GM18520 (cell line): Measurements from ENCODE around the gene ALDH1A2.
"Not testable (repeated sequence)": the region's sequence is repeated elsewhere in the genome, so short reads cannot be mapped to it uniquely, and the experiment has no call there.

ENCODE experiments used
- ATAC-seq: cut with Tn5 transposase; IDR thresholded peaks from one replicate; pipeline ENCODE4 v1.9.1; 2021; ENCODE audit not compliant: unreplicated experiment

Gene ALDH1A2

DNA sequence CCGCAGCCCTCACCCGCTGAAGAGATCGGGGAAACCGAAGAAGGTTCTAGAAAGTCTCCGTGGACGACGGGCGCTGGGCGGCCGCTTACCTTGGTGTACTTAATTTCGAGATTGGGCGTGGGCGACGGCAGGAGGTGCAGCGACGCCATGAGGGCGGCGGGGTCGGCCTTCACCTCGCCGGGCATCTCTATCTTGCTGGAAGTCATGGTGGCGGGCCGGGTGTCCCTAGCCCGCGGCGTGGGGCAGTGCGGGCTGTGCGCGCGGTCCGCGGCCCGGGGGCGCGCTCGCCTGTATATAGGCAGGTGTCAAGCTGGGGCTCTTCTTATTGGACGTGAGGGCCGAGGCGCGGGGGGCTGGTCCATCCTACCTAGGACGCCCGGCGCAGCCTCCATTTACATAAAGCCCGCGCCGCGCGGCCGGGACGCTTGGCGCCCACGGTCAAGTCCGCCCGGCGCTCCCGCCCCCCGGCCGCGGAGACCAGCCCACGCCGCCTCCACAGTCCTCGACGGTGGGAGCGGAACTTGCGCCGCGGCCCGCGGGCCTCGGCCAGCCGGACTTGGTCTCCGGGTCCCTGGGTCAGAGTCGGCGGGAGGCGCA lies at the start of gene ALDH1A2:
ALDH1A2 (minus strand) TSS at position 267 of the 597 bp plus-strand sequence; CDS start at position 206, 61 bp downstream.
- ATAC-seq, result no peak

DNA sequence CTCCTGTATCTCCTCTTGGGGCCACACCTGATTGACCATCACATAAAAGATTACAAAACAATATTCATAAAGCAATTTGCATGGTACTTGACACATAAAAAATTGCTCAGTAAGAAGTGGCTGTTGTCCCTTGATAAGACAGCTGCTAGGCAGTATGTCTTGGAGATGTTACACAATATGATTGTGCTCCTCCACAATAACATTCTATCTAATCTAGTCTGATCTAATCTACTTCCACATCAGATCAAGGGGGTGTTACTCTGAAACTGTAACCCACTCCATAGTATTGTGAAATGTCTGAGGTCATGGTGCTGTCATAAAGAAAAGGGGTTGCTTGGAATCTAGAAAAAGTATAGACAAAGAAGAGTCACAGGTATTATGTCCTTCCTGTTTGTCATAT lies 49.3 kb upstream of the ALDH1A2 start:
- ATAC-seq, result no peak

DNA sequence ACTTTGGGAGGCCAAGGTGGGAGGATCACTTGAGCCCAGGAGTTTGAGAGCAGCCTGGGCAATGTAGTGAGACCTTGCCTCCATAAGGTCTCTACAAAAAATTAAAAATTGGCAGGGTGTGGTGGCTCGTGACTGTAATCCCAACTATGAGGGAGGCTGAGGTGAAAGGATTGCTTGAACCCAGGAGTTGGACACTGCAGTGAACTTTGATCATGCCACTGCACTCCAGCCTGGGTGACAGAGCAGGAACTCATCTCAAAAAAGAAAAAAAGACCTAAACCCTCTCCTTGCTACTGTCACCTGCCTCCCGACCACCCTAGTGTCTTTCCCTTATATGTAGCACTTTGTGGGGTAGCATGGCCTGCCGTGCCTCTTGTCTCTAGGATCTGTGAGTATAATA lies 48.9 kb upstream of the ALDH1A2 start:
- no peak for ATAC-seq

DNA sequence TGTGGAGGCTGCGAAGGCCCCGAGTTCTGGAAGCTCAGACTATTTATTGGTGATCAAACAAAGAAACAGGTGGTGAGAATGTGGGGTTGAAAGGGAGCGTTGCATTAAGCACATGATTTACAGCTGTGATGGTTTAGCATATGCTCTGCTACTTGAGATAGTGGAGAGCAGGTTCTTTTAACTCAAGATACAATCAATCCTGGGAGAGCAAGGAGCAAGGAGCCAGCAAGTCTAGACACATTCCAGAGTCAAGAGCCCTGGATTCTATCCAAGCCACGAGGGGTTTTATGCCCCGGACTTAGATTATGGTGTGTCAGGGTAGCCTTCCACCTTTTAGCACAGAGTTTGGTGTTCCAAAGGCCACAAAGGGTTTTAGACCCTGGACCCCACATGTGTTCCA lies 47.8 kb upstream of the ALDH1A2 start:
- not testable (repeated sequence) for ATAC-seq

DNA sequence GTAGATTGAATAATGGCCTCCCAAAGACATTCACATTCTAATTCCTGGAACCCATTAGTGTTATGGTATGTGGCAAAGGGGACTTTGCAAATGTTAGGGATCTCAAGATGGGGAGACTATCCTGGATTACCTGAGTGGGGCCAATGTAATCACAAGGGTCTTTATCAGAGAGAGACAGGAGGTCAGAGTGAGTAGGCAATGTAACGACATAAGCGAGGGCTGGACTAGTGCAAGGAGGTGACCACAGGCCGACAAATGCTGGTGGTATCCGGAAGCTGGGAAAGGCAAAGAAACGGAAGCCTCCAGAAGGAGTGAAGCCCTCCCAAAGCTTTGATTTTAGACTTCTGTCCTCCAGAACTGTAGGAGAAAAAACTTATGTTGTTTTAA lies 46.2 kb upstream of the ALDH1A2 start:
- ATAC-seq, result no peak

DNA sequence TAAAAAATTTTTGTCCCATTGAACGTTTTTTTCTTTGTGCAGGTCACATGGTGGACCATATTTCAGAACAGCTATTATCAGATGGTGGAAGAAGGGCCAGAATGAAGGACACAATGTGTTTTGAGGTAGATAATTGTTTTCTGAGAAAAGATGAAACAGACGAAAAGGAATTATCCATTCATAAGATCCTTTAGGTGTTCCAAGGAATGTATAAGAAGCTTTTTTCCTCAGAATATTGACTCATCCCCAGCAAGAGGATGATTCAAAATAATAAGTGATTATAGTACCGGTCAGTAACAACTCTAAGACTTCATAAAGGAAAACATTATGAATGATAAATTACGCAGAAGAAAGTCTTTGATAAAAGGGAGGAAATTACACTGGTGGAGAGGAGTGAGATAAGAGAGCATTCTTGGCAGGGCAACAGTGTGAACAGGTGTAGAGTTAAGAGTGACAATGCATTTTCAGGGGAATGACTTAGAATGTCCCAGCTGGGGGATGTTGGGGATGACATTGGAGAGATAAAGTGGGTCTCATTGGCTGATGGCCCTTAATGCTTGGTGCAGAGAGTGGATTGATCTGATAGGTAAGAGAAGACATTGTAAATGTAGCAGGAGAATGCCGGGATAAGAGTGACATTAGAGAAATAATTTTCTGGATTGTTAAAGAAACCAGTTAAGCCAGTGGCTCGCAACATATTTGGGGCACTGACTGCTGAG lies 45.6 kb upstream of the ALDH1A2 start:
- ATAC-seq, result no peak

DNA sequence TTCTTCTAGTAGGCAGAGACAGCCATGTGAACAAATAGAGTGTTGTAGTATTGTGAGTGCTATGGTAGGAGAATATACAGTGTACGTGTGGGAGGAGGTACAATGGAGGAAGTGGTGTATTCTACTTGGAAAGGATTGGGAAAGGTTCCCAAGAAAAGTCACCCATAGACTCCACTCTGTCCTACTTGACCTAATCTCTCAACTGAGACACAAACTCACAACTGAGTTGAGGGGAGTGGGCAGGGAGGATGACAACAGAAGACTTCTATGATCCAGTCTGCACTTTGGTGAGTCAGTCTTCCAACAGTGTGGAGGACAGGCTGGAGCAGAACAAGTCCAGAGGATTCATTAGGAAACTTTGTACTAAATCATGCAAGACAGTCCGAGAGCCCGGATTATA lies 43.9 kb upstream of the ALDH1A2 start:
- no peak for ATAC-seq

DNA sequence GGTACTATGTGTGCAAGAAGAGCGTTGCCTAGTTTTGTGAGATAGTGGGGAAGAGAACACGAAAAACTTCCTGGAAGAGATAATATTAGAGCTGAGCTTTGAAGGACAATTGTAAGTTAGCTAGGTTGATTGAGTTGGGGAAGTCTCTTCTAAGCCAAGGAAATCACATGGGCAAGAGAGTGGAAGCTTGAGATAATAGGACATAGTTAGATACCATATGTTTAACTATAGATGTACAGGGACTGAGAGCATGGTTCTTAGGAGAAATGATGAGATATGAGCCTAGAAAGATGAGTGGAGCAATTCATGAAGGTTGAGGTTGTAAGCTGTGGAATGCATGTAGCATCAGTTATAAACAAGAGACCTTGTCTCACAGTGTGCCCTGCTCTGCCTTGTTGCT lies 42.6 kb upstream of the ALDH1A2 start:
- no peak for ATAC-seq

DNA sequence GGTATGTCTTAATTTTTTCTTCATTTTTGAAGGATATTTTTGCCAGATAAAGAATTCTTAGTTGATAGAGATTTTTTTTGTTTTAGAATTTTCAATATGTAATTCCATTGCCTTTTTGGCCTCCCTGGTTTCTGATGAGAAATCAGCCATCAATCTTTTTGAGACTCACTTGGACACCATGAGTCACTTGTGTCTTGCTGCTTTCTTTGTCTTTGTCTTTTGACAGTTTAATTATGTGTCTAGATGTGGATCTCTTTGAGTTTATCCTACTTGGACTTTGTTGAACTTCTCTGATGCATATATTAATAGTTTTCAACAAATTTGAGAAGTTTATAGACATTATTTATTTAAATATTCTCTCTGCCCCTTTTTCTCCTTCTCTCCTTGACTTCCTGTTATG lies 38.0 kb upstream of the ALDH1A2 start:
- no peak for ATAC-seq

DNA sequence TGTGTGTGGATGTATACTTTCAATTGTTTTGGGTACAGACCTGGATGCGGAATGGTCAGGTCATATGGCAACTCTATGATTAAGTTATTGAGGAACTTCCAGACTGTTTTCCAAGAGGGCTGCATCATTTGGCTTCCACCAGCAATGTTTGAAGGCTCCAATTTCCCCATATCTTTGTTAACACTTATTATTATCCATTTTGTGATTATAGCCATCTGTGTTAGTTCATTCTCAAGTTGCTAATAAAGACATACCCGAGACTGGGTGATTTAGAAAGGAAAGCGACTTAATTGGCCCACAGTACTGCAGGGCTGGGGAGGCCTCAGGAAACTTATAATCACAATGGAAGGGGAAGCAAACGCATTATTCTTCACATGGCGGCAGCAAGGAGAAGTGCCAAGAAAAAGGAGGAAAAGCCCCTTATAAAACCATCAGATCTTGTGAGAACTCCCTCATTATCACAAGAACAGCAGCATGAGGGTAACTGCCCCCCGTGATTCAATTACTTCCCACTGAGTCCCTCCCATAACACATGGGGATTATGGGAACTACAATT lies 31.1 kb upstream of the ALDH1A2 start:
- no peak for ATAC-seq

DNA sequence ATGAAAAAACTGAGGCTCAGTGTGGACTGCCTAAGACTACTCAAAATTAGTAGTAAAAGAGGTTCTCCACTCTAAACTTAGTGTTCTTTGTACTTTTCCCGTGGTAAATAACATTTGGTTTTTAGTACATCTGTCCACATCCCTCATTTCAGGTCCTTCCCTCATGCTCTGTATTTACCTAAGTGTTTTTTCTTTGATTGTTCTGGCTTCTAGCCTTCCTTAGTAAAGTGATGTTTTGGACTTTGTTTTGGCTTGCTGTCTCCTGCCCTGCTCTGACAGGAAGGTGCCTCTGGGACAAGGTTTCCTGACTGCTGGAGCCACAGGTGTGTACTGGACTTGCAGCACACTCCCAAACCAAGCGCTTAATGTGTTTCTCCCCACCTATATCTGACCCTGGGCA lies 29.9 kb upstream of the ALDH1A2 start:
- no peak for ATAC-seq

DNA sequence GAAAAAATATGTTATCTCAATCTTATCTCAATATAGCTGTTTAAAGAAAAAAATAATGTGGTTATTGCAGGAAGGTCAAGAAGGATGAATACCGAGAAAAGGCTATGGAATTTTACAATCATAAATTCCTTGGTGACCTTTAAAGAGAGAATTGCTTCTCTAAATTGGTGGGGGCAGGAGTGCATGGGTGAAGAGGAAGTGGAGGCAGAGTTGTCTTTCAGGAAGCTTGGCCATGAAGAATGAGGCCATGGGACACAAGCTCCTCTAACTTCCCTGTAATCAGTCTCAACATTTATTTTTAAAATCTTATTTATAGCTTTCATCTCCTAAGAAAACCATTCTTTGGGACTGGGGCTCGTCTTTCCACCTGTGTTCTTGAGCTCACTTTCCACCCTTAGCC lies 22.4 kb upstream of the ALDH1A2 start:
- ATAC-seq, result no peak

DNA sequence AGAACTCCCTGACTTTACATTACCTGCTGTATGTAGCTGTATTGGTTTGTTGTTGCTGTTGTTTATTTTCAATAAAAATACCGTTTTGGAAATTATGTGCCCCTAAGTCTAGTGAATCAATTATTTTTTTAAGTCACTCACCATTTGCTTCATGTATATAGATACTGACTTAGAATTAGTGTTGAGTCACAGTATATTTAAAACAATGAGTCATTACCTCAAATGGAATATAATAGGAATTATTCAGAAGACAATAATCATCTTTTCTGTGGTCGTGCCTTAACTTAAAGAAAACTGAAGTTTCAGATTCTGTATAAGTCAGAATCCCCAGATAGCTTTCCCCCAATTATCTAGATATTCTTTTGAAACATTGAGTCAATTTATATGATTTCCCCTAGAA lies 21.0 kb upstream of the ALDH1A2 start:
- no peak for ATAC-seq

DNA sequence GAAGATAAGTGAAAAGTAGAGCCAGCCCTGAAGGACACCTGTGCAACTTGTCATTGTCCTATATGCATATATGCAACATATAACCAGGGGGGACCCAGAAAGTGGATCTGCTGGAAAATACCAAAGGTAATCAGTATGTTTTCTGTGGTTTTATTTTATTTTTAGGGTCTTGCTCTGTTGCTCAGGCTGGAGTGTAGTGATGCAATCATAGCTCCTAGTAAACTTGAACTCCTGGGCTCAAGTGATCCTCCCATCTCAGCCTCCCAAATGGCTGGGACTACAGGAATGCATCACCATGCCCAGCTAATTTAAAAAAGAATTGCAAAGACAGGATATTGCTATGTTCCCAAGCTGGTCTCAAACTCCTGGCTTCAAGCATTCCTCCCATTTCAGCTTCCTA lies 18.0 kb upstream of the ALDH1A2 start:
- ATAC-seq, result no peak

DNA sequence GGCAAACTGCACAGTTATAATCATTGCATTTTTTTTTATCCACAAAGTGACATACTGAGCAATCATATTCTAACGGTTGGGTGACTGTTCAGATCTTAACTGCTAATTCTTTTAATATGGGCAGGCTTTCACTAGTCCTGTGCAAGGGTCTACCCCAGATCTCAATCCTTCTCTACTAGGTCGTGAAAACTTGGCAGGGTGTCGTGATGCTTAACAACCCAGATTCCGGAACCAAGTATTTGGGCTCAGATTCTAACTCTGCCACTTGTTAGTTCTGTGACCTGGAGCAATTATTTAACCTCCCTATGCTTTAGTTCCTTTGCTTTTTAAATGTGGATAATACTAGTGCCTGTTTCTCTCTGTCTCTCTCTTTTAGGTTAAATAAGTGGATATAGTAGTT lies 16.4 kb upstream of the ALDH1A2 start:
- no peak for ATAC-seq

DNA sequence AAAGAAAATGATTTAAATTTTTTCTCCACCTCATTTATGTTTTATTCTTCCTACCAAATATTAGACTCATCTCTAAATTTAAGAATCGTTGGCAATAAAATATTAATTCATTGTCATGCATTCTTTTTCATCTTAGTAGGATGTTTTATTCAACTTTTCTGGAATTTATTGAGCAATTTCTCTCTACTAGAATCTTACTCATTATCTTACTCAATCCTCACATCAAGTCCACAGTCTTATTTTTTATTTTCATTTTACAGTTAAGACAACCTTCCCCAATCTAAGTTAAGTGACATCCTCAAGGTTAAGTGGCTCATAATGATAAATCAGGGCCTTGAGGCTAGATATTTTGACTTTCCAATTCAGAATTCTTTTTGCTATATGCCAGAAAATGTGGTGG lies 15.9 kb upstream of the ALDH1A2 start:
- no peak for ATAC-seq

DNA sequence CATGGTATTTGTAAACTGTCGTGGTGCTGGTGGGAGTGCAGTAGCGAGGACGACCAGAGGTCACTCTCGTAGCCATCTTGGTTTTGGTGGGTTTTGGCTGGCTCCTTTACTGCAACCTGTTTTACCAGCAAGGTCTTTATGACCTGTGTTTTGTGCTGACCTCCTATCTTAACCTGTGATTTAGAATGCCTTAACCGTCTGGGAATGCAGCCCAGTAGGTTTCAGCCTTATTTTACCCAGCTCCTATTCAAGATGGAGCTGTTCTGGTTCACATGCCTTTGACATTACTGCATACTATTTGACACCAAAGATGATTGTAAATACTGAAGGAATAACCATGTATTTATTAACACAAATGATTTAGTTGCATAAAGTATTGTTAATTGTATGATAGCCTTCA lies 15.4 kb upstream of the ALDH1A2 start:
- ATAC-seq, result not testable (repeated sequence)

DNA sequence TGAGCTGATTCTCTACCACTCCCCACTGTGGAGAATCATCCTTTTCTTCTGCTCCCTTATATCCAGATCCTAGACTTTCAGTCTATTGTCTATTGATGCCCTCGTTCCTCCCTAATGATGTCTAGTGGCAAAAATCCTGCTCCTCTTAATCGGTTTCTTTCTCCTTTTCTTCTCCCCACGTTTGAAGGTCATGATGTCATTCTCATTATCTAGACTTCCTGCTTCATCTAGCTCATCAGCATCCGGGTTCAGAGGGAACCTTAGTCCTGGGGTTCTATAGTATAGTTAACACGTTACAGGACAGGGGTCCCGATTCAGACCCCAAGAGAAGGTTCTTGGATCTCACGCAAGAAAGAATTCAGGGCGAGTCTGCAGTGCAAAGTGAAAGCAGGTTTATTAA lies 14.9 kb upstream of the ALDH1A2 start:
- no peak for ATAC-seq

DNA sequence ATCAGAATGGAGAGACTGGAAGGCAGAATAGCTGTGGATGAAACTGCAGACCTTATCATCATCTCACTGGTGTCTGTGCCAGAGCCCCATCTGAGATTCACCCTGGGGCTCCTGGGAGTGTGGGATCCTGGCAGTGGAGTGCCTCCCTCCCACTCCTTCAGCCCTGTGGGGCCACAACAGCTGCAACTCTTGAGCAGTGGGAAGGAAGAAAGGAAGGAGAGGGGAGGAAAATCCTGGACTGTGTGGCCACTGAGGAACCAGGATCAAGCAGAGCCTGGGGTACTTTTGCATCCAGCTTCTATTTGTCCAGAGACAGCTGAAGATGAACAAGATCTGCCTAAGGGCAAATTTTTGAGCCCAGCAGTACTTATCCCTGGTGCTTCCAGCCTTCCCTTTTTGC lies 13.1 kb upstream of the ALDH1A2 start:
- ATAC-seq, result no peak

DNA sequence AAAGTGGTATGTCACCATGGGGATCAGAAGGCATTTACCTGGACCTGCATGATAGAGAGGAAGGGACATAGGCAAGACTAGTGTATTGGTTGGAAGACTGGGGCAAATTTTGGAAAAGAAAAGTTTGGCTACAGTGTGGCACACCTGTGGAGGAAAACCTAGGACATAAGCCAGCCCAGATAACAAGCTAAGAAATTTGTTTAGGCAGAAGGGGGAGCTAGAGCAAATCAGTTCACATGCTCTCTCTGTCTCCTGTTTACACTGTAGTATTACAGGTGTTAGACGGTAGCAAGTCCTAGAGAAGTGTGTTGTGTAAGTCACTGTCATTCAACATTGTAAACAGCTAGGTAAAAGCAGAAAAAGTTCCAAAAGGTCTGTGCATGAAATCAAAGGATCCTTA lies 11.9 kb upstream of the ALDH1A2 start:
- ATAC-seq, result no peak

DNA sequence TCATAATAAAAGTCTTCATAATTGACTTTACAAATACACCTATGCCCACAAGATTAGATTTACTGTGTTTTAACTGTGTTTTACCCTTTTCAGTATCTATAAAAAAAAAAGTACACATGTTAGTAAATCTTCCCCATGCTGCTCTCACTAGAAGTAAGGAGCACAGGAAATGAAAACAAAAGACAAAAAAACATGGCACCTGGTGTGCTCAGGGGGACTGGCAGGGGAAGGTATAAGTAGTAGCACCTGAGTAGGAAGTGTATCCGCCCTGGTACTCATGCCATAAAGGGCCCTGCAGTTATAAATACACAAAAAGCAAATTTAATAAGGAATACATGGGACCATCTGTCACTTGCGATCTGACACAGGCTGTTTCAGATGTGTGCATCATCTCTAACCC lies 8.9 kb upstream of the ALDH1A2 start:
- no peak for ATAC-seq

DNA sequence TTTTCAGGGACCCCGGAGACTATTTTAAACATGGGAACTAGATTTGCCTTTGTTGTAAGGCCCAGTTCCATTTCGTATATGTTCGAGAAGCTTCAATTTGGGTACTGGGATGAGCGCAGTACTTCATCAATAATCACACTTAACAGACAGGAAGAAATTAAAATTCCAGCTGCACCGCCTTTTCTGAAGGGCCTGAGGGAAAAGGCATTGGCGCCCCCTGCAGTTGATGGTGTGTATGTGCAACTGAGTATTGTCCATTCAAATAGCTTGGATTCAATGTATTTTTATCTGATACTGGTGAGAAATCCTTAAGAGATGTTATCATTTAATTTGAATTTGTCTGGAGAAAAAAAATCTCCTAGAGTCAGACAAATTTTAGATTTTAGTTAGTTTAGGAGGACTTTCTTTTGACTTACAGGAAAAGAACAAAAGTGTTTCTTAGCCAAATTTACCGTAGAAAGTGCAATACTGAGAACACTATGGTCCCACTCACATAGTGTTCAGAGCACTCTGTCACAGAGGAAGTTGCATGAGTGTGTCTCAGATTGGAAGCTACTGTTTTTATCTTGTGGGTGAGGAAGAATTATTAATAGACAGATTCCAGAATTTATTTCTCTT lies 5.4 kb upstream of the ALDH1A2 start:
- no peak for ATAC-seq
